ENCODE results near the gene PSMA8. TPM values are rescaled to one million over a fixed set of nuclear protein-coding genes. Genes with fewer than 3 reads are reported as not detected.

PSMA8 gene
- total and polyA plus RNA-seq, 7 experiments from 2014 or later = 0.19 to 1.6 (median 0.59) TPM

DNA sequence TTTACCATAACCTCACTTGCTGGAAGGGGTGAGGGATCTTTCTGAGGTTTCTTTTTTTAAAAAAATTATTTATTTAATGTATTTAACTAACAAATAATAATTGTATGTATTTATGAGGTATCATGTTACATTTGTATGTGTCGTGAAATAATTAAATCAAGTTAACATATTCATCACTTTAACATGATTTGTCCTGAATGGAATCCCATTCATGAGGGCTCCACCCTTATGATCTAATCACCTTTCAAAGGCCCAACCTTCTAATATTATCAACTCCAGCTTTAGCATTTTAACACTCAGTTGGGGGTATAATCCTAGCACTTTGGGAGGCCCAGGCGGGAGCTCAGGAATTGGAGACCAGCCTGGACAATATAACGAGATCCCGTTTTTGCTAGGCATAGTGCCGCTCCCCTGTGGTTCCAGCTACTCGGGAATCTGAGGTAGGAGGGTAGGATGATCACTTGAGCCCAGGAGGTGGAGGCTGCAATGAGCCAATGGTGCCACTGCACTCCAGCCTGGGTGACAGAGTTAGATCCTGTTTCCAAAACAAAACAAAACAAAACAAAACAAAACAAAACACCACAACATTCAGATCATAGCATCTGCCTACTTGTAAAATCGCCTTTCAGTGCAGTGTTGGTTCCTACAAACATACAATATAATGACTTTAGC is 91.5 kb downstream of the PSMA8 start:
- Histone ChIP-seq H3K27me3 (ENCODE audit: control insufficient read depth in 2 of 2, insufficient read depth in 2 of 2, low read length in 2 of 2) (no peaks in the 10 kb centered on the region), H3K36me3 (ENCODE audit: control insufficient read depth in 2 of 3, insufficient read depth in 3 of 3, low read length in 3 of 3) (peaks cover 0 to 9% (median 0%) of the 10 kb centered on the region in 3 experiments), H3K4me1 (ENCODE audit: control insufficient read depth in 2 of 2, insufficient read depth in 2 of 2, low read length in 2 of 2) (peaks cover 5 to 20% of the 10 kb centered on the region in 2 donors), H3K27ac (ENCODE audit: low read depth, low read length) (peak overlapping the region; percentile 86), H3K4me3 (ENCODE audit: low read length) (no peak overlapping the region), H3K9me3 (ENCODE audit: control insufficient read depth in 2 of 3, low read length in 3 of 3) (no peaks in the 10 kb centered on the region)
- Mint-ChIP-seq H3K9me3 (no peaks in the 10 kb centered on the region), H3K27me3 (peaks cover 0 to 8% (median 0%) of the 10 kb centered on the region in 5 donors), H3K4me1 (peaks cover 13 to 40% (median 28%) of the 10 kb centered on the region in 7 donors), H3K27ac (peak overlapping the region; percentile 87 to 99 (median 98)), H3K4me3 (peak overlapping the region; percentile 7 to 97 (median 94)), H3K36me3 (no peaks in the 10 kb centered on the region)
- POLR2A ChIA-PET = interaction anchor here (0.8 to 2.8 kb wide), 6 partner anchors 10 to 138 kb away, joined by 3 to 25 read pairs (median 4); partner anchors contain the start of gene SS18
- intact Hi-C loops (cut with micrococcal nuclease) = loop anchor here in 1 of 2 donors (10.0 kb wide), 1 partner anchor 320 kb away; the partner anchor contains the start of gene KCTD1
- ATAC-seq = no peak
- DNase-seq = no peak
- CTCF ChIA-PET = no interaction called here

DNA sequence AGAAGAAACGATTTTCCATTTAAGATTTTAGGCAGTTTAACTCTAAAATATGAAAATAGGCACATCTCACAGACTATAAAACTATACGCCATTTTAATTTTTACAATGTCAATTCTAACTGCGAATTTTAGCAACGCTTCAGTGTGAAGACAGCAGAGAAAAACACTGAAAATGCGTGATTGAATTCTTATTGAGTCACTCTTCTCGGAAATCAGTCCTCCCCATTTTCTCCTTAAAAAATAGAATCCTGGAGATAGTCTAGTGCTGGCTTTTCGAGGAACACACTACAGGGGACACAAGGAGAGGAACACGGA is 92.2 kb downstream of the PSMA8 start:
- no peak for ATAC-seq
- Mint-ChIP-seq H3K9me3 (no peaks in the 10 kb centered on the region), H3K27ac (peak overlapping the region; percentile 87 to 99 (median 98)), H3K4me3 (peak overlapping the region; percentile 90 to 97 (median 95)), H3K4me1 (peaks cover 18 to 47% (median 34%) of the 10 kb centered on the region in 7 donors), H3K36me3 (peaks cover 0 to 3% (median 0%) of the 10 kb centered on the region in 5 donors), H3K27me3 (peaks cover 0 to 7% (median 0%) of the 10 kb centered on the region in 5 donors)
- ChIA-PET POLR2A (interaction anchor here (0.6 to 2.8 kb wide), 6 partner anchors 10 to 139 kb away, joined by 3 to 25 read pairs (median 4); partner anchors contain the start of gene SS18), CTCF (interaction anchor here (0.5 to 2.2 kb wide), 2 partner anchors 10 to 158 kb away, joined by 3 to 7 read pairs; no protein-coding TSS in a partner anchor)
- Histone ChIP-seq H3K27me3 (ENCODE audit: control insufficient read depth in 2 of 2, insufficient read depth in 2 of 2, low read length in 2 of 2) (no peaks in the 10 kb centered on the region), H3K9me3 (ENCODE audit: control insufficient read depth in 2 of 3, low read length in 3 of 3) (no peaks in the 10 kb centered on the region), H3K4me3 (ENCODE audit: low read length) (peak overlapping the region; percentile 58), H3K36me3 (ENCODE audit: control insufficient read depth in 2 of 3, insufficient read depth in 3 of 3, low read length in 3 of 3) (peaks cover 0 to 9% (median 0%) of the 10 kb centered on the region in 3 experiments), H3K27ac (ENCODE audit: low read depth, low read length) (peak overlapping the region; percentile 86), H3K4me1 (ENCODE audit: control insufficient read depth in 2 of 2, insufficient read depth in 2 of 2, low read length in 2 of 2) (peaks cover 5 to 20% of the 10 kb centered on the region in 2 donors)
- no peak for DNase-seq
- intact Hi-C loops (cut with micrococcal nuclease) = loop anchor here (1.0 to 10.0 kb wide), 5 partner anchors 11 to 319 kb away; partner anchors contain the start of genes SS18 (in 2 of the 2) and KCTD1 (in 1 of the 2)

DNA sequence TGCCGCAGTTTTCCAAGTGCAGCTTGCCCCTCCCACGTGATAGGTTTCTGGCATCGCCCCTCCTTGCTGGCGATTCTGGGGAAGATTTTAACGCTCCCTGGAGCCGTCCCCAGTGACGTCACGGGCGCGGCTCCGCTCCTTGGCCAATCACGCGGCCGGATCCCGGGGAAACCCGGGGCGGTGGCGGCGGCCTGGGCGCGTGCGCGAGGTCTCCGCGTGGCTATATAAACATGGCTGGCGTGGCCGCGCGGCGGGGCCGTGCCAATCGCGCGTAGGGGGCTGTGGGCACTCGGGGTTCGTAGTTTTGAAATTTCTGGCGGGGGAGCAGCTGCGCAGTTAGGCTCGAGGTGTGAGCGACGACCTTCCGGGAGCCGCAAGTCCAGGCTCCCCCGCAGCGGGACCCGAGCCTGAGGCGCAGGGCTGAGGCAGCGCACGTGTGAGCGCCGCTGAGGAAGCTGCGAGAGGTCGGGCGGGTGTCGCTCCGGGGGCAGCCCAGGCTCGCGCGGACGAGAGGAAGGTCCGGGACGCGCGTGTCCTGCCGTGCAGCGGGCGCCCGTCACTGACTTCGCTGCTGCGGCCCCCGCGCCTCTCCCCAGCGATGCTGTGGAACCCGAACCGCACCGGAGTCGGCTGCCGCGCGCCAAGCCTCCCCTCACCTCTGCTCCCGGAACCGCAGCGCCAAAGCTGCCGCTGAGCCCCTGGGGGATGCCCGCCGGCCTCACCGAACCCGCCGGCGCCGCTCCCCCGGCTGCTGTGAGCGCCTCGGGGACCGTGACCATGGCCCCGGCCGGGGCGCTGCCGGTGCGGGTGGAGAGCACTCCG is 92.8 kb downstream of the PSMA8 start, which contains the start of gene TAF4B:
TSS of gene TAF4B (plus strand) at position 217 of the 822 bp plus-strand sequence. CDS start at position 706, 489 bp downstream.
- POLR2A ChIA-PET = interaction anchor here (0.6 to 2.8 kb wide), 4 partner anchors 11 to 135 kb away, joined by 3 to 25 read pairs (median 8); partner anchors contain the start of gene SS18

DNA sequence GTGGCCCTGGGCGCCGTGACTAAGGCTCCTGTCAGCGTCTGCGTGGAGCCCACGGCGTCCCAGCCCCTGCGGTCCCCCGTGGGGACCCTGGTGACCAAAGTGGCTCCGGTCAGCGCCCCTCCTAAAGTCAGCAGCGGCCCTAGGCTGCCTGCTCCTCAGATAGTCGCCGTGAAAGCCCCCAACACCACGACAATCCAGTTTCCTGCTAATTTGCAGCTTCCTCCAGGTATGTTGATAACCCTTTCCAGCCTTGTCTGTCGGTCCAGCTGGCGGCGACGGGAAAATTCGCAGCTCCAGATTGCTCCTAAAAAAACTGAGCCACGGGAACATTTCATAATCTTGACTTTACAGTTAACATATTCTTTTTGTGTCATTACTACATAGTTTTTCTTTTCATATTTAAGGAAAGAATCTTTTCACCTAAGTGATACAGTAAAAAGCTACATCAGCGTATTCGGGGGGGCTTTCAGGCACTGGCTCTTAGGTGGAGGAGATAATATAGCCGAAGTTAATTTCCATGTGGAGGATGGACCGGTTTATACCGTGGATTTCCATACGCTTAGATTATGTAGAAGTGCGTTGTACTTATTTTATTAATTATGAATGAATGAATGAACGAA is 93.5 kb downstream of the PSMA8 start:
- Mint-ChIP-seq H3K27ac (peak overlapping the region; percentile 84 to 98 (median 93)), H3K4me1 (peaks cover 18 to 52% (median 42%) of the 10 kb centered on the region in 7 donors), H3K27me3 (peaks cover 0 to 2% (median 0%) of the 10 kb centered on the region in 5 donors), H3K9me3 (peaks cover 0 to 2% (median 0%) of the 10 kb centered on the region in 11 donors), H3K36me3 (peaks cover 0 to 5% (median 3%) of the 10 kb centered on the region in 5 donors), H3K4me3 (peak overlapping the region; percentile 90 to 97 (median 94))
- no peaks in the 10 kb centered on the region for H3K9me3 ChIP-seq (ENCODE audit: control insufficient read depth in 2 of 3, low read length in 3 of 3)
- no peak for ATAC-seq
- peaks cover 5 to 20% of the 10 kb centered on the region in 2 donors for H3K4me1 ChIP-seq (ENCODE audit: control insufficient read depth in 2 of 2, insufficient read depth in 2 of 2, low read length in 2 of 2)
- H3K27ac ChIP-seq (ENCODE audit: low read depth, low read length) = peak overlapping the region; percentile 86
- POLR2A ChIA-PET = interaction anchor here (0.7 to 2.8 kb wide), 4 partner anchors 12 to 160 kb away, joined by 5 to 25 read pairs (median 8); partner anchors contain the start of gene SS18
- peaks cover 0 to 9% (median 0%) of the 10 kb centered on the region in 3 experiments for H3K36me3 ChIP-seq (ENCODE audit: control insufficient read depth in 2 of 3, insufficient read depth in 3 of 3, low read length in 3 of 3)
- no peaks in the 10 kb centered on the region for H3K27me3 ChIP-seq (ENCODE audit: control insufficient read depth in 2 of 2, insufficient read depth in 2 of 2, low read length in 2 of 2)
- CTCF ChIA-PET = interaction anchor here (0.6 to 2.2 kb wide), 2 partner anchors 11 to 280 kb away, joined by 3 to 7 read pairs; no protein-coding TSS in a partner anchor
- no peak for DNase-seq
- intact Hi-C loops (cut with micrococcal nuclease) = loop anchor here (2.0 to 10.0 kb wide), 2 partner anchors 68 to 318 kb away; partner anchors contain the start of gene KCTD1 (in 1 of the 2)
- H3K4me3 ChIP-seq (ENCODE audit: low read length) = peak overlapping the region; percentile 58

More for the DNA sequence above, 92.8 kb downstream of the PSMA8 start, which contains the start of gene TAF4B:
- H3K4me3 Mint-ChIP-seq = peak within 1 kb of the TSS; percentile 90 to 97 (median 96)
- peaks cover 18 to 48% (median 36%) of the 10 kb centered on the region in 7 donors for H3K4me1 Mint-ChIP-seq
- DNase-seq (peak; percentile 87 to 98 (median 92)), ATAC-seq (peak; percentile 95)
- H3K9me3 Mint-ChIP-seq = no peaks in the 10 kb centered on the region
- H3K36me3 Mint-ChIP-seq = peaks cover 0 to 3% (median 0%) of the 10 kb centered on the region in 5 donors
- Histone ChIP-seq H3K36me3 (ENCODE audit: control insufficient read depth in 2 of 3, insufficient read depth in 3 of 3, low read length in 3 of 3) (peaks cover 0 to 9% (median 0%) of the 10 kb centered on the region in 3 experiments), H3K9me3 (ENCODE audit: control insufficient read depth in 2 of 3, low read length in 3 of 3) (no peaks in the 10 kb centered on the region), H3K4me1 (ENCODE audit: control insufficient read depth in 2 of 2, insufficient read depth in 2 of 2, low read length in 2 of 2) (peaks cover 5 to 20% of the 10 kb centered on the region in 2 donors), H3K27ac (ENCODE audit: low read depth, low read length) (peak within 1 kb of the TSS; percentile 86), H3K4me3 (ENCODE audit: low read length) (peak within 1 kb of the TSS; percentile 58), H3K27me3 (ENCODE audit: control insufficient read depth in 2 of 2, insufficient read depth in 2 of 2, low read length in 2 of 2) (no peaks in the 10 kb centered on the region)
- peak within 1 kb of the TSS; percentile 87 to 99 (median 98) for H3K27ac Mint-ChIP-seq
- H3K27me3 Mint-ChIP-seq = peaks cover 0 to 5% (median 0%) of the 10 kb centered on the region in 5 donors
- CTCF ChIA-PET = interaction anchor here (0.5 to 2.2 kb wide), 3 partner anchors 10 to 279 kb away, joined by 3 to 7 read pairs (median 3); no protein-coding TSS in a partner anchor
- intact Hi-C loops (cut with micrococcal nuclease) = loop anchor here (1.0 to 10.0 kb wide), 5 partner anchors 11 to 318 kb away; partner anchors contain the start of genes SS18 (in 2 of the 2) and KCTD1 (in 1 of the 2)

DNA sequence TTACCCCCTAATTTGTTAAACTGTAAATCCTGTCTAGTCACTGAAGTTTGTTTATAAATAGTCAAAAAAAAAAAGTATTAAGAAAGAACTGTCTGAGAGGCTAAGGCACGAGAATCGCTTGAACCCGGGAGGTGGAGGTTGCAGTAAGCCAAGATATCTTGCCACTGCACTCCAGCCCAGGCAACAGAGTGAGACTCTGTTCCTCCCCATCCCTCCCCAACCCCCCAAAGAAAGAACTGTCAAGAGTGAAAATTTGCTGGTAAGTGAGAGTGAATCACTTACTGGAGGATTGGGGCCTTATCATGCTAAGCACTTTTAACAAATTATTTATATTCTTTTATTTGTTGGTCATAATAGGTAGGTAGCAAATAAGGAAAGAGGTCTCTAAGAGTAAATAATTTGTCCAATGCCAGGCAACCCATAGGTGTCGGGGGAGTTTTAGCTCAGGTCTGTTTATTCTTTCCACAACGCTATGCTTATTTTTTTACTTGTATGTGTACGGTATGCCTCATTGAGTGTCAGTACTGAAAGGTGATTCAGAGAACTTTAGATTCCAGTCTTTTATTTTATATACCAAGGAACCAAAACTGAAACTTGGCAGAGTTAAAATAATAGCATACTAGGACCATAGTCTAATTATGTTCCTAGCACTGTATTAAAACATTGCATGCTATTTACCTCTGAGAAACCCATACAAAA is 95.0 kb downstream of the PSMA8 start:
- Histone ChIP-seq H3K27me3 (ENCODE audit: control insufficient read depth in 2 of 2, insufficient read depth in 2 of 2, low read length in 2 of 2) (no peaks in the 10 kb centered on the region), H3K27ac (ENCODE audit: low read depth, low read length) (no peak overlapping the region), H3K4me1 (ENCODE audit: control insufficient read depth in 2 of 2, insufficient read depth in 2 of 2, low read length in 2 of 2) (peaks cover 5 to 20% of the 10 kb centered on the region in 2 donors), H3K36me3 (ENCODE audit: control insufficient read depth in 2 of 3, insufficient read depth in 3 of 3, low read length in 3 of 3) (peaks cover 0 to 9% (median 0%) of the 10 kb centered on the region in 3 experiments), H3K9me3 (ENCODE audit: control insufficient read depth in 2 of 3, low read length in 3 of 3) (no peaks in the 10 kb centered on the region), H3K4me3 (ENCODE audit: low read length) (no peak overlapping the region)
- intact Hi-C loops (cut with micrococcal nuclease) = loop anchor here in 1 of 2 donors (10.0 kb wide), 1 partner anchor 316 kb away; the partner anchor contains the start of gene KCTD1
- peaks cover 0 to 2% (median 0%) of the 10 kb centered on the region in 11 donors for H3K9me3 Mint-ChIP-seq
- peaks cover 25 to 68% (median 53%) of the 10 kb centered on the region in 7 donors for H3K4me1 Mint-ChIP-seq
- H3K36me3 Mint-ChIP-seq = peaks cover 0 to 7% (median 3%) of the 10 kb centered on the region in 5 donors
- DNase-seq (no peak), ATAC-seq (no peak)
- peak overlapping the region in 2 of 9 donors; percentile 48 to 93 for H3K27ac Mint-ChIP-seq
- H3K4me3 Mint-ChIP-seq = peak overlapping the region; percentile 76 to 97 (median 94)
- ChIA-PET POLR2A (no interaction called here), CTCF (no interaction called here)
- peaks cover 0 to 2% (median 0%) of the 10 kb centered on the region in 5 donors for H3K27me3 Mint-ChIP-seq

Data from naive thymus-derived CD4-positive, alpha-beta T cell (primary cell).